Measurements from ENCODE around the gene TLR1.

TLR1 gene, protein sequence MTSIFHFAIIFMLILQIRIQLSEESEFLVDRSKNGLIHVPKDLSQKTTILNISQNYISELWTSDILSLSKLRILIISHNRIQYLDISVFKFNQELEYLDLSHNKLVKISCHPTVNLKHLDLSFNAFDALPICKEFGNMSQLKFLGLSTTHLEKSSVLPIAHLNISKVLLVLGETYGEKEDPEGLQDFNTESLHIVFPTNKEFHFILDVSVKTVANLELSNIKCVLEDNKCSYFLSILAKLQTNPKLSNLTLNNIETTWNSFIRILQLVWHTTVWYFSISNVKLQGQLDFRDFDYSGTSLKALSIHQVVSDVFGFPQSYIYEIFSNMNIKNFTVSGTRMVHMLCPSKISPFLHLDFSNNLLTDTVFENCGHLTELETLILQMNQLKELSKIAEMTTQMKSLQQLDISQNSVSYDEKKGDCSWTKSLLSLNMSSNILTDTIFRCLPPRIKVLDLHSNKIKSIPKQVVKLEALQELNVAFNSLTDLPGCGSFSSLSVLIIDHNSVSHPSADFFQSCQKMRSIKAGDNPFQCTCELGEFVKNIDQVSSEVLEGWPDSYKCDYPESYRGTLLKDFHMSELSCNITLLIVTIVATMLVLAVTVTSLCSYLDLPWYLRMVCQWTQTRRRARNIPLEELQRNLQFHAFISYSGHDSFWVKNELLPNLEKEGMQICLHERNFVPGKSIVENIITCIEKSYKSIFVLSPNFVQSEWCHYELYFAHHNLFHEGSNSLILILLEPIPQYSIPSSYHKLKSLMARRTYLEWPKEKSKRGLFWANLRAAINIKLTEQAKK

DNA sequence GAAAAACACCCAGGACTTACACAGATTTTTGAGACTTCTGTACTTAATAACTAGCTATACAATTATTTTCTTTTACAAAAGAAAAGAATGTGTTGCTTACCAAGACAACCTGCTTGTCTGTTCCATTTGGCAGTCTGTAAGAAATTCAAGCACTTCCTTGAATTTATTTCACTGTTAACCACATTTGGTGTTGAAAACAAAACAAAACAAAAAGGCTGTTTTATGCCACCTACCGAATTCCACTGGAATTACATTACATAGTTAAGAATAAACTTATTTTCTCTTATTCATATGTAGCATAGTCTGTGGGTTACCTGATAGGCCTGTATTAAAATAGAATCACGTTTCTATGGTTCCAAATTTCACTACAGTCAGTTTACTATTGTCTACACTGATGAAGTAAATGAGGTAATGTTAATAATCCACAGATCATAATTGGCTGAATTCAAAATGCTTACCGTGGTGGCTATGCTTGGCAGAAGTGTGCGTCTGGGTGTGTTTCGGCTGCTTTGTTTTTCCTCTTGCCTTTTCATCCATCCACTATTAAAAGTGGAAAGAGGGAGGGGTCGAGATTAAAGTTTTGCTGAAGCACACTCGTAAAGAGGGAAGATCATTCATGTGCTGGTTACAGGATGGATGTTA is at the start of gene TLR1:
Gene TLR1 (minus strand): TSS at position 138 of the 642 bp plus-strand sequence. CDS start 5,960 bp downstream, outside the sequence.
- DNase-seq (ENCODE audit: low read depth) = no peak

- no peak for DNase-seq (ENCODE audit: low read depth)
Observed at GRCh38 chr4:38846015-38846414, 41.4 kb upstream of the TLR1 start.

DNA sequence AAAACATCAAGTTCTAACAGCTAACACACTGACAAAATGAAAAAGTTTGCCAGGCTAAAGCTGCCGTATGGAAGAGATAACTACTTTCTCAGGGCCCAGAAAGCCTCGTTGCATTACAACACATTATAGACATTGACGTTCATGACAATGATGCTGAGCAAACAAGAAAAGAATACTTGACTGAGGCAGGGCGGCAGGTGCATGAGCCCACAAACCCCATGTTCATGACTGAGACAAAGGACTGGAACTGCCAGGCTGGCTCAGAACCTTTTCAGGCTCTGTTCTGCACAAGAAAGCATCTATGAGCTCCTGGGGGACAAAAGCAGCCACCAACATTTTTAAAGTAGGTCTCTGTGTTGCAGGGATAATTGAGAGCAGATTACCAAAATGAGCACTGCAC is 38.4 kb upstream of the TLR1 start:
- DNase-seq (ENCODE audit: low read depth) = no peak

GRCh38 chr4:38837849-38838248 is 33.3 kb upstream of the TLR1 start:
- DNase-seq (ENCODE audit: low read depth) = peak; percentile 13

DNA sequence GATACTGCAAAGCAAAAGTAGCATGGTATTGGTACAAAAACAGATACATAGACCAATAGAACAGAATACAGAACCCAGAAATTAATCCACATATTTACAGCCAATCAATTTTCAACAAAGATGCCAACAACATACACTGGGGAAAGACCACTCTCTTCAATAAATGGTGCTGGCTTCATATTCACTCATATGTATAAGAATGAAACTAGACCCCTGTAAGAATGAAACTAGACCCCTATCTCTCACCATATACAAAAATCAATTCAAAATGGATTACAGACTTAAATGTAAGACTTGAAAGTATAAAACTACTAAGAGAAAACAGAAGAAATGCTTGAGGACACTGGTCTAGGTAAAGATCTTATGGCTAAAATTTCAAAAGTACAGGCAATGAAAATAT is 32.7 kb upstream of the TLR1 start:
- no peak for DNase-seq (ENCODE audit: low read depth)

- DNase-seq (ENCODE audit: low read depth) = no peak
Observed at GRCh38 chr4:38834570-38834969, 30.0 kb upstream of the TLR1 start.

- no peak for DNase-seq (ENCODE audit: low read depth)
Observed at GRCh38 chr4:38832624-38833528, 28.3 kb upstream of the TLR1 start.

DNA sequence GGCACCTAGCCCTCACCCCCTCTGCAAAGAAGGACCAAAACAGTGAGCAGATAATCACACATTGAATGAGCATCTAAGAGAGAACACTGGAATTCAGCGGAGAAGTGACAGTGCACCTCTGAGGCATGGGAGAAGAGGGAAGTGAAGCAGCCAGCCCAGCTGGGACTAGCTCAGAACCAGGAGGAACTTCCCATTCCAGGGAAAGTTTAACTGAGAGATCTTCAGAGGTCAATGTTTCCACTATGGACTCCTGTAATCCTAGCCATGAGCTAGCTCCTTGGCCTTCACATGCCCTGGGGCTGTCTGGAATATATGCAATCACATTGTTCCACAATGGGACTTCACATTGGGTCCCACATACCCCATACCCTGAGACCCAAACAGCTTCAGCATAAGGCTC is 27.6 kb upstream of the TLR1 start:
- DNase-seq (ENCODE audit: low read depth) = no peak

GRCh38 chr4:38831653-38832052 is 27.1 kb upstream of the TLR1 start:
- no peak for DNase-seq (ENCODE audit: low read depth)

- DNase-seq (ENCODE audit: low read depth) = no peak
Observed at GRCh38 chr4:38829237-38829636, 24.6 kb upstream of the TLR1 start.

DNA sequence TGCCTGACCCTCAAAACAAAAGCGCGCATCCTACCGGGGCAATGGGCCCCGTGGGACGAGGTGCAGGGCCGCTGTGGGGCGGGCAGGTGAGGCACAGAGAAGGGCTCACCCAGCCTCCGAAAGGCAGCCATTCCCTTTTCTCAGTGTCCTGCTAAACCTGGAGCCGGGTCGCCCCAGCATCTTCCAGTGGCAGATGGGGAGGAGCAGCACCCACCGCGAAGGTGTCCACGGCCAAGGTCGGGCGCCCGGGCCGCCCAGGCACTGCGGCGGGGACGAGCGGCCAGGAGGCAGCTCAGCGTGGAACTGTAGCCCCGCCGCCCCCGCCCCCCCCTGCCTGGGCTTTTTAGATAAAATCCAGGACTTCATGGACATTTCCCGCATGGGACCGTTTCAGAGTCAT is 19.2 kb upstream of the TLR1 start:
- no peak for DNase-seq (ENCODE audit: low read depth)

DNA sequence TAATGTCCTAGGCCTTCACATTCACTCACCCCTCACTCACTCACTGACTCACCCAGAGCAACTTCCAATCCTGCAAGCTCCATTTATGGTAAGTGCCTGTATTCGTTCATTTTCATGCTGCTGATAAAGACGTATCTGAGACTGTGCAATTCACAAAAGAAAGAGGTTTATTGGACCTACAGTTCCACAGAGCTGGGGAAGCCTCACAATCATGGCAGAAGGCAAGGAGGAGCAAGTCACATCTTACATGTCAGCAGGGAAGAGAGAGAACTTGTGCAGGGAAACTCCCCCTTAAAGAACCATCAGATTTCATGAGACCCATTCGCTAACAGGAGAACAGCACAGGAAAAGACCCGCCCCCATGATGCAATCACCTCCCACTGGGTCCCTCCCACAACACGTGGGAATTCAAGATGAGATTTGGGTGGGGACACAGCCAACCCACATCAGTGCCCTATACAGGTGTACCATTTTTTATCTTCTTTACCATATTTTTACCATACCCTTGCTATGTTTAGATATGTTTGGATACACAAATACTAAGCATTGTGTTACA is 18.2 kb upstream of the TLR1 start:
- DNase-seq (ENCODE audit: low read depth) = no peak

DNA sequence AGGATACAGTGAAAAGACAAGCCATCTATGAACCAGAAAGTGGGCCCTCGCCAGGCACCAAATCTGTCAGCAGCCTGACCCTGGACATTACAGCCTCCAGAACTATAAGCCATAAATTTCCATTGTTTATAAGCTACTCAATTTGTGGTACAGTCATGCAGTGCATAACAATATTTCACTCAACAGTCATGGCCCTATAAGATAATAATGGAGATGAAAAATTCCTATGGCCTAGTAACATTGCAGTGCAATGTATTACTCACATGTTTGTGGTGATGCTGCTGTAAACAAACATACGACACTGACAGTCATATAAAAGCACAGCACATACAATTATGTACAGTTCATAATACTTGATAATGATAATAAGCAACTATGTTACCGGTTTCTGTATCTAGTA is 17.1 kb upstream of the TLR1 start:
- DNase-seq (ENCODE audit: low read depth) = no peak

DNA sequence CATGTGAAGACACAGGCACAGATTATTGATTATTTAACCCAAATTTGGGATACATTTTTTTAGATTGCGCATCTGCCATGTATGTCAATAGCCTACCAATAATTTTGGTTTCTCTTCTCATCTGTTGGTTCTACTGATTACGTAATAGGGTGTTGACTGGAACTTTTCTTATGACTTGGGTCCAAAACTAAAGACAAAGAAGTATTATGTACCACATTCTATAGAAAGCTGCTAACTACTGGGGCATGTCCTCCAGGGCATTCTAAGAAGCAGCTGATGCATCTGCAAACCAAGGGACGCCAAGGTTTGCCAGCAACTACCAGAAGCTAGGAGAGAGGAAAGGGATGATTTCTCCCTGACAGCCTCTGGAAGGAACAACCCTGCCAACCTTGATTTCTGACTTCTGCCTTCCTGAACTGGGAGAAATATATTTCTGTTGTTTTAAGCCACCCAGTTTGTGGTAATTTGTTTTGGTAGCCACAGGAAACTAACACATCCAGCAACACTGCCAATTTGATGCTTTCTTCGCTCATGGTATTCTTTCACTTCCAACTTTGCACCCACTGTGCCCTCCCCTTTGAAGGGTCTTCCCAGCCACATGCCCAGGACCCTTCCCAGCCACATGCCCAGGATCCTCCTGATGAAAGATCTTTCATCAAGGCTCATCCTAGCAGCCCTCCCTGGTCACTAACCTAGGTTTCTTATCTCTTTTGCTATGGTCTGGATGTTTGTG is 15.9 kb upstream of the TLR1 start:
- DNase-seq (ENCODE audit: low read depth) = no peak

DNA sequence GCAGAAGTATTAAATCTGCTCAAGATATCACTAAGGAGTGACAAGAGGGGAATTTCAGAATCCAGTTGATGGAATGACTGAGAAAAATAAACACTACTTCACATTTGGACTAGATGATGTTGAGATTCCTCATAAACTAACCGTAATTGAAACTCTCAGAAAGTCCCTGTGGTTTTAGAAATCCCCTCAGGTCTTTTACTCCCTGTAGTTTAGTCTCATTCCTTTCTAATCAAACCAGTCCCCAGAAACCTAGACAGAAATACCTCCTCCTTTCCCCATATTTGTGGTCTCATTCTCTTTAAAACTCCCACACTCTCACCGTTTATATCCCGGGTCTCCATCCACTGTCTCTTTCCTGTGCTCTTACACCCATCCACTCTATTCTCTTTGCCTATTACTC is 15.0 kb upstream of the TLR1 start:
- no peak for DNase-seq (ENCODE audit: low read depth)

DNA sequence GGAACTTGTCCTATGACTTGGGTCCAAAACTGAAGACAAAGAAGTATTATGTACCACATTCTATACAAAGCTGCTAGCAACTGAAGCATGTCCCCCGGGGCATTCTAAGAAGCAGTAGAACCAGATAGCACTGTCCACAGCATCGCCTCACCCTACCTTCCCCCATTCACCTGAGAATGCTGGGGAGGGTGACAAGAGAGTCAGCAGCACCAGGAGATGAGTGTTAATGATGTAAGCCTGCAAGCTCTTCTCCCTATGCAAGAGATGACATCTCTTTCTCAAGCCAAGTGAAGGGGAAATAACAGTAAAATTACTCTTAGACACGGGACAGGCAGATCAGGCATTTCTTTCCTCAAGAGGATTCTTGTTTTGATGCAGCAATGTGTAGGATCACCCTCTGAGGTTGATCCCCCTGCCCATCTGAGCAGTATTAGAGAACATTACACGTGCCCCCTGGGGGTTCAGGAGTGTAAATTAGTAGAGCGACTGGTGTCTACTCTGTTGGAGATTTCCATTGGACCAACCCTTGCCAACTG is 13.9 kb upstream of the TLR1 start:
- no peak for DNase-seq (ENCODE audit: low read depth)

GRCh38 chr4:38815885-38816782 is 11.5 kb upstream of the TLR1 start:
- DNase-seq (ENCODE audit: low read depth) = no peak

- no peak for DNase-seq (ENCODE audit: low read depth)
Observed at GRCh38 chr4:38814386-38814785, 9.8 kb upstream of the TLR1 start.

GRCh38 chr4:38811297-38811696 is 6.7 kb upstream of the TLR1 start:
- DNase-seq (ENCODE audit: low read depth) = no peak

Measured in HS-5 (cell line).